Hepatocyte (in vitro differentiated cells): ENCODE results near the gene IFNL3. TPM values are rescaled to one million over a fixed set of nuclear protein-coding genes. Genes with fewer than 3 reads are reported as not detected.
"Not testable (repeated sequence)": the region's sequence is repeated elsewhere in the genome, so short reads cannot be mapped to it uniquely, and the experiment has no call there.

Experiments
- DNase-seq: peaks from one replicate; pipeline ENCODE4 v3.0.0-alpha.2; 2016; ENCODE audit warnings: low spot score
- H2AFZ ChIP-seq: fragments of 200-600 bp; sonication (generic); 2 replicates; pipeline ENCODE4 v1.6.0; 2016; ENCODE audit warnings: antibody characterized with exemption, mild to moderate bottlenecking
- H3K27ac ChIP-seq: fragments of 200-600 bp; sonication (generic); 2 replicates; pipeline ENCODE4 v1.5.1; 2016; ENCODE audit warnings: mild to moderate bottlenecking
- H3K27me3 ChIP-seq: fragments of 200-600 bp; sonication (generic); 2 replicates; pipeline ENCODE4 v1.6.1; 2016
- H3K36me3 ChIP-seq: fragments of 200-600 bp; sonication (generic); replicated peaks from 2 replicates; pipeline ENCODE4 v1.5.1; 2016; ENCODE audit warnings: low read depth; ENCODE audit not compliant: insufficient read depth
- H3K4me1 ChIP-seq: fragments of 200-600 bp; sonication (generic); 2 replicates; pipeline ENCODE4 v1.5.1; 2016; ENCODE audit warnings: mild to moderate bottlenecking, moderate library complexity; ENCODE audit not compliant: insufficient read depth
- H3K4me2 ChIP-seq: fragments of 200-600 bp; sonication (generic); 2 replicates; pipeline ENCODE4 v1.6.0; 2016
- H3K4me3 ChIP-seq: fragments of 200-600 bp; sonication (generic); 2 replicates; pipeline ENCODE4 v1.5.1; 2016; ENCODE audit warnings: mild to moderate bottlenecking
- H3K79me2 ChIP-seq: fragments of 200-600 bp; sonication (generic); 2 replicates; pipeline ENCODE4 v1.6.0; 2017; ENCODE audit warnings: mild to moderate bottlenecking
- H3K9me2 ChIP-seq: fragments of 200-600 bp; sonication (generic); replicated peaks from 2 replicates; pipeline ENCODE4 v1.6.0; 2017; ENCODE audit warnings: mild to moderate bottlenecking; ENCODE audit not compliant: insufficient read depth
- H3K9me3 ChIP-seq: fragments of 200-600 bp; sonication (generic); 2 replicates; pipeline ENCODE4 v1.5.1; 2016; ENCODE audit warnings: low read depth, mild to moderate bottlenecking
- H4K20me1 ChIP-seq: fragments of 200-600 bp; sonication (generic); 2 replicates; pipeline ENCODE4 v1.6.0; 2016; ENCODE audit warnings: mild to moderate bottlenecking; ENCODE audit not compliant: insufficient read depth, poor library complexity, severe bottlenecking
- CTCF ChIP-seq: fragments of 200-600 bp; sonication (generic); IDR thresholded peaks from 2 replicates; pipeline ENCODE4 v1.5.1; 2016; ENCODE audit warnings: antibody characterized with exemption, mild to moderate bottlenecking; ENCODE audit not compliant: poor library complexity
- EZH2 ChIP-seq: fragments of 200-600 bp; sonication (generic); IDR thresholded peaks from 2 replicates; pipeline ENCODE4 v1.6.1; 2016; ENCODE audit warnings: antibody characterized with exemption, mild to moderate bottlenecking, borderline replicate concordance
- EZH2phosphoT487 ChIP-seq: fragments of 200-600 bp; sonication (generic); IDR thresholded peaks from one replicate; pipeline ENCODE4 v1.6.1; 2018; ENCODE audit warnings: antibody characterized with exemption, mild to moderate bottlenecking, low read depth, moderate library complexity; ENCODE audit not compliant: unreplicated experiment, severe bottlenecking
- WGBS: methylation state at CpG from one replicate; pipeline ENCODE4 v1.1.6; 2016; ENCODE audit warnings: low lambda C conversion rate; ENCODE audit errors: missing lambda C conversion rate; 5-methylcytosine and 5-hydroxymethylcytosine counted together
- polyA plus RNA-seq: library from polyadenylated mRNA; unstranded; fragments of >200 nt; fragmentation: Nextera tagmentation; extraction: Ambion mirVana; gene quantifications from 2 replicates; pipeline ENCODE4 v1.2.1, GENCODE V29; 2016
- total RNA-seq: library from RNA; depleted of rRNA; stranded (reverse); fragments of >200 nt; gene quantifications from 2 replicates; pipeline ENCODE4 v1.2.3, GENCODE V29; 2014

The IFNL3 gene
- total RNA-seq = not detected in 2 replicates
- polyA plus RNA-seq = 0.26 TPM in 1 of 2 replicates, not detected in the other

- H2AFZ ChIP-seq, H3K9me3 ChIP-seq, H3K9me2 ChIP-seq, H3K79me2 ChIP-seq, H3K4me3 ChIP-seq, H3K36me3 ChIP-seq, DNase-seq, H3K27ac ChIP-seq, H3K4me2 ChIP-seq, H3K4me1 ChIP-seq, H4K20me1 ChIP-seq: not testable (repeated sequence)
- WGBS = 92% methylated on average over 9 of the region's 12 CpGs
- peaks cover 22% of the 10 kb centered on the region for H3K27me3 ChIP-seq
Measured at GRCh38 chr19:39244410-39245100, at the start of gene IFNL3. IFNL3 (minus strand) TSS chr19:39245006; CDS start chr19:39244967, 39 bp downstream.

- no peak for TF ChIP-seq EZH2phosphoT487
- no peak for TF ChIP-seq EZH2
- no peak for TF ChIP-seq CTCF
- Histone ChIP-seq H3K27me3 (peaks cover 16% of the 10 kb centered on the region), H3K4me1 (no peaks in the 10 kb centered on the region), H4K20me1 (no peaks in the 10 kb centered on the region), H3K4me2 (no peak overlapping the region), H3K79me2 (no peaks in the 10 kb centered on the region), H2AFZ (no peak overlapping the region), H3K36me3 (no peaks in the 10 kb centered on the region), H3K4me3 (no peak overlapping the region), H3K9me2 (no peaks in the 10 kb centered on the region), H3K9me3 (no peaks in the 10 kb centered on the region), H3K27ac (no peak overlapping the region)
- DNase-seq = no peak
- WGBS = 73% methylated on average over 4 of the region's 4 CpGs
Measured at GRCh38 chr19:39293394-39293793, 48.6 kb upstream of the IFNL3 start.

- no peaks in the 10 kb centered on the region for H3K79me2 ChIP-seq
- TF ChIP-seq CTCF (no peak), EZH2 (no peak), EZH2phosphoT487 (no peak)
- no peaks in the 10 kb centered on the region for H3K36me3 ChIP-seq
- DNase-seq = no peak
- H3K27ac ChIP-seq = no peak overlapping the region
- no peaks in the 10 kb centered on the region for H4K20me1 ChIP-seq
- H3K4me1 ChIP-seq = no peaks in the 10 kb centered on the region
- H3K4me2 ChIP-seq = no peak overlapping the region
- WGBS = 95% methylated on average over 1 of the region's 1 CpG
- H2AFZ ChIP-seq = no peak overlapping the region
- no peaks in the 10 kb centered on the region for H3K9me2 ChIP-seq
- H3K9me3 ChIP-seq = no peaks in the 10 kb centered on the region
- H3K27me3 ChIP-seq = peaks cover 4% of the 10 kb centered on the region
- H3K4me3 ChIP-seq = no peak overlapping the region
Measured at GRCh38 chr19:39284032-39284431, 39.2 kb upstream of the IFNL3 start.

- Histone ChIP-seq H3K9me2 (no peaks in the 10 kb centered on the region), H2AFZ (no peak overlapping the region), H4K20me1 (no peaks in the 10 kb centered on the region), H3K79me2 (no peaks in the 10 kb centered on the region), H3K4me3 (no peak overlapping the region), H3K4me2 (no peak overlapping the region), H3K4me1 (no peaks in the 10 kb centered on the region), H3K27ac (no peak overlapping the region), H3K9me3 (no peaks in the 10 kb centered on the region), H3K36me3 (no peaks in the 10 kb centered on the region), H3K27me3 (peaks cover 2% of the 10 kb centered on the region)
- no peak for DNase-seq
- TF ChIP-seq CTCF (no peak), EZH2 (no peak), EZH2phosphoT487 (no peak)
- WGBS = 76% methylated on average over 1 of the region's 1 CpG
Measured at GRCh38 chr19:39282021-39282420, 37.2 kb upstream of the IFNL3 start.
